Measurements from ENCODE around the gene EFHC1.
"Not testable (repeated sequence)": the region's sequence is repeated elsewhere in the genome, so short reads cannot be mapped to it uniquely, and the experiment has no call there.

The EFHC1 gene, protein sequence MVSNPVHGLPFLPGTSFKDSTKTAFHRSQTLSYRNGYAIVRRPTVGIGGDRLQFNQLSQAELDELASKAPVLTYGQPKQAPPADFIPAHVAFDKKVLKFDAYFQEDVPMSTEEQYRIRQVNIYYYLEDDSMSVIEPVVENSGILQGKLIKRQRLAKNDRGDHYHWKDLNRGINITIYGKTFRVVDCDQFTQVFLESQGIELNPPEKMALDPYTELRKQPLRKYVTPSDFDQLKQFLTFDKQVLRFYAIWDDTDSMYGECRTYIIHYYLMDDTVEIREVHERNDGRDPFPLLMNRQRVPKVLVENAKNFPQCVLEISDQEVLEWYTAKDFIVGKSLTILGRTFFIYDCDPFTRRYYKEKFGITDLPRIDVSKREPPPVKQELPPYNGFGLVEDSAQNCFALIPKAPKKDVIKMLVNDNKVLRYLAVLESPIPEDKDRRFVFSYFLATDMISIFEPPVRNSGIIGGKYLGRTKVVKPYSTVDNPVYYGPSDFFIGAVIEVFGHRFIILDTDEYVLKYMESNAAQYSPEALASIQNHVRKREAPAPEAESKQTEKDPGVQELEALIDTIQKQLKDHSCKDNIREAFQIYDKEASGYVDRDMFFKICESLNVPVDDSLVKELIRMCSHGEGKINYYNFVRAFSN

GRCh38 chr6:52419809-52420667 is at the start of gene EFHC1:
Gene EFHC1, plus strand, starts transcription at chr6:52420342. Its CDS starts 69 bp downstream, at chr6:52420411.
- peak; percentile 98 for DNase-seq (ENCODE audit: low read depth)

- no peak for DNase-seq (ENCODE audit: low read depth)
These were observed 48.4 kb upstream of the EFHC1 start for GRCh38 chr6:52371656-52372191.

DNA sequence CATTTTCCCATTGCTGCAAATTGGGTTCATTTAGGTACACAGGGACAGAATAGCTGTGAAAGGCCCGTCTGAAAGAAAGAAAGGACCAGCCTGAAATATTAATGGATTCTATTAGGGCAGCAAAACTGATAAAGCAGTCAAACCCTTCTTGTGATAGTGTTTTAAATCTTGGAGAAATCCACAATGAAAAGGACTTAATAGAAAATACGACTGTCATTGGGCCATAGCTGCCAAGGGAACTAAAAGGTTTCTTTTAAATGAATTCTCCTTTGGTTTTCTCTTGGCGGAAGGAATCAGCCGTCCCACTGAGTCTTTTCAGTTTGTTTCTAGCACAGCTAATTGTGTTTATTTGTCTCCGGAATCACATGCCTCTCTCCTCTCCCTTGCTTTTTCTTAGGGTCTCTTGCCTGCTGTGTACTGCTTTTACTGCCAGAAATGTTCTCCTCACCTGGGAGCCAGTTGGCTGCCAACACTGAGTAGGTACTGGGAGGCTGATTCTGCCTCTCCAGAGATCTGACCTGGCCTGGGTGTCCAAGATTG is 46.9 kb upstream of the EFHC1 start:
- DNase-seq (ENCODE audit: low read depth) = no peak

- no peak for DNase-seq (ENCODE audit: low read depth)
These were observed 45.9 kb upstream of the EFHC1 start for GRCh38 chr6:52374247-52374646.

DNA sequence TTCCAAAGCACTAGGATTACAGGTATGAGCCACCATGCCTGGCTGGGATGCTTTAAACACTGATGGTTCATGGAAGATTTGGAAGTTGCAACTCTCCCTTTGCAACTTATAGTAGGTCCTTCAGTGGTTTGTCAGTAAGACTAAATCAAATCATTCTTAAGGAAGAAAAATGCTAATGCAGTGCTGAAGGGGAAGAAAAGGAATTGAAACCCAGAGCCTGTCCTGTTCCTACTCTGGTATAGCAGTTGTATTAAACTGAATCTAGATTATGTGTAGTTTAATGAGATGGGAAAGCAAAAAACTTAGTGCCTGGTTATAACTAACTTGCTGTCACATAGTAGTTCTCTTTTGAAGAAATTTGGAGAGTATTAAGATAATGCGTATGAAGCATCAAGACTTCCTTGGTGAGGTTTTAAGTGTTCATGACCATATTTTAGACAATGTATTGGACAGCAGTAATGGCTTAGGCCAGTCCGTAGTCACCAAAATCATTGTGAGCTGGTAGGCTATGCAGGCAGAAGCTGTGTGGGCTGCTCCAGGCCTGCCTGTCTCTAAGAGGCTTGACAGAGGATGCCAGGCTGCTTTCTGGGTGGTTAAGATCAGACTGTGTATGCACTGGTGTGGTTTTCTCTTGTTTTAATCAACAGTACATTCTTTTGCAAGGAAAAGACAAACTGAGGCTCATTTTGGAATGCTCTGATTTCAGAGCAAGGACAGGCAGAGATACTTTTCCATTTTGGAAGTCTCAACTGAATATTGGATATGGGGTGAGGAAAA is 44.2 kb upstream of the EFHC1 start:
- no peak for DNase-seq (ENCODE audit: low read depth)

- no peak for DNase-seq (ENCODE audit: low read depth)
These were observed 43.4 kb upstream of the EFHC1 start for GRCh38 chr6:52376763-52377162.

DNA sequence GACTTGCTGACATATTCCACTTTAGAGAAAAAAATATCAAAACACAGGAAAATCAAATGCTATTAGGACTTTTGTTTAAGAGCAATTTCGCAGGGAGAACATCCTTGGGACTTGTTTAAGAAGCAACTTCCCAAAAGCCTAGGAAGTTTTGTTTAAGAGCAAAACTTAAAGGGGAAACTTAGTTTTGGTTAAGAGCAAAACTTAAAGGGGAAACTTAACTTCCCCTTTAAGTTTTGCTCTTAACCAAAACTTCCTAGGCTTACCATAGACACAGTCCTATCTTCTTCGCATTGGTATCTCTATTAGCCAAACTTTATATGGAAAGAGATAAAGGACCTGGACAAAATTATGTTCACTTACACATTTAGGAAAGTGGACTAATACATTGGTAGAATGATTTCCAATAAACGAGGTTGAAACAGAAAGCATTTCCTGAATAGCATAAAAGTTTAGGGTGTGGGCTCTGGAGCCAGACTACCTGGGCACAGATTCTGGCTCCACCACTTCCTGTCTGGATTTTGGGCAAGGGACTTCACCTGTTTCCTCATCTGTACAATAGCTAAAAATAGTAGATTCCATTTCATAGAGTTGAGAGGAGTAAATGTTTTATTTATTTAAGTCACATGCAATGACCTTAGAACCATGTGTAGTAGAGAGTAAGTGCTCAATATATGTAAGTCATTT is 42.5 kb upstream of the EFHC1 start:
- no peak for DNase-seq (ENCODE audit: low read depth)

DNA sequence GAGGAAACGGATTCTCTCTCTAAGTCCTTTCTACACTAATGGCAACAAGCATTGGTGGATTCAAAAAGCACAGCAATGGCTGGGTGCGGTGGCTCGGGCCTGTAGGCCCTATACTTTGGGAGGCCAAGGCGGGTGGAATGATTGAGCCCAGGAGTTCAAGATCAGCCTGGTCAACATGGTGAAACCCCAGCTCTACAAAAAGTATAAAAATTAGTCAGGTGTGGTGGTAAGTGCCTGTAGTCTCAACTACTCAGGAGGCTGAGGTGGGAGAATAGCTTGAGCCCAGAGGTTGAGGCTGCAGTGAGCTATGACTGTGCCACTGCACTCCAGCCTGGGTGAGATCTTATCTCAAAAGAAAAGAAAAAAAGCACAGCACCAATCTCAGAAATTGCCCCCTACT is 38.9 kb upstream of the EFHC1 start:
- DNase-seq (ENCODE audit: low read depth) = no peak

GRCh38 chr6:52384145-52384766 is 35.9 kb upstream of the EFHC1 start:
- DNase-seq (ENCODE audit: low read depth) = no peak

- no peak for DNase-seq (ENCODE audit: low read depth)
These were observed 35.1 kb upstream of the EFHC1 start for GRCh38 chr6:52385074-52385473.

DNA sequence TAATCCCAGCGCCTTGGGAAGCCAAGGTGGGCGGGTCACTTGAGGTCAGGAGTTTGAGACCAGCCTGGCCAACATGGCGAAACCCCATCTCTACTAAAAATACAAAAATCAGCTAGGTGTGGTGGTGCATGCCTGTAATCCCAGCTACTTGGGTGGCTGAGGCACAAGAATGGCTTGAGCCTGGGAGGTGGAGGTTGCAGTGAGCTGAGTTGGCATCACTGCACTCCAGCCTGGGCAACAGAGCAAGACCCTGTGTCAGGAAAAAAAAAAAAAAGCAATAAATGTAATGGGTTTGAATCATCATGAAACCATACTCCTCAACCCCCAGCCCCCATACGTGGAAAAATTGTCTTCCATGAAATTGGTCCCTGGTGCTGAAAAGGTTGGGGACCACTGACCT is 32.0 kb upstream of the EFHC1 start:
- not testable (repeated sequence) for DNase-seq (ENCODE audit: low read depth)

DNA sequence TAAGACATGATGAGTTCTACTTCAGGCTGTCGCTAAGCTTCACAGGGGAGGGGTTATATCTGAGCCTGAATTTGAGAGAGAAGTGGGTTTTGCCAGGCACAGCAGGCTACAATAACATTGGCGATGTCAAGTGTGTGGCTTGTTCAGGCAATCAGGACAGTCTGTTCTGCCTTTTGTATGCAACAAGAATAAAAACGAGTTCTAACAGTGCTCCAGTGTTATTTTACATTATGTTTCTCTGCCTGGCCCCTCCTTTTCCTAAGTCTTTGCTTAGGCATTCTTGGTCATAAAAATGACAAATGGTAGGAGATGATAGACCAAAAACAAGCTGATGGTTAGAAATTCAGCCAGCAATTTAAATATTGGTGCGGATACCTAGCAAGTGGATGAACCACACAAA is 31.4 kb upstream of the EFHC1 start:
- DNase-seq (ENCODE audit: low read depth) = no peak

DNA sequence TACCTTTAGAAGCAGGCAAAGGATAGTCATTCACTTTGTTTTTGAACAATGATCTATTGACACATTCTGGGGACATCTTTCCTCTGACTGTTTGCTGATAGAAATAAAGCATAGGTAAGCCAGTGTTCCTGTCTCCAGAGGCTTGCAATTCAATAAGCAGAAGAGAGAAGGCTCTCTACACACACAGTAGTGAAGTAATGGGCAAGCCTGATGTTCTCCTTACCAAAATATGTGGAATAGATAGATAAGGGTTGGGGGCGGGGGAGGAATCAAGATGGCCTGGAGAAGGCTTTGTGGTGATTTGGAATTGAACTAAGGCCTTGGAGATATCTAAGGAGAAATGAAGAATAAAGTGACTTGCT is 30.9 kb upstream of the EFHC1 start:
- DNase-seq (ENCODE audit: low read depth) = no peak

- DNase-seq (ENCODE audit: low read depth) = no peak
These were observed 30.3 kb upstream of the EFHC1 start for GRCh38 chr6:52389626-52390360.

DNA sequence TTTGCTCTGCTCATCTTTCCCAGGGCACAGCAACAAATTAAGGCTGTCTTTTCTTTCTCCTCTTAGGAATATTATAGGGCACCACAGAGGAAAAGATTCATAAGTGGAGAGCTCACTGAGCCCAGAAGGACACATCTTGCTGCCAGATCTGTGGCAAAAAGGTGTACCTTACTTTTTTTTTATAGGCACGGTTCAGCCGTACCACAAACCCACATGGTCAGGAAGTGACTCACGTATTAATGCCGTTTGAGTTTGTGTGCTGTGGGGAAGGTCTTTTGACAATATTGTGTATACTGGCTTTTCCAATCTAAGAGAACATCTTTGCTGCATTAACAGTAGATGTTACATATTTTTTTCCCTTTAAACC is 29.8 kb upstream of the EFHC1 start:
- DNase-seq (ENCODE audit: low read depth) = no peak

DNA sequence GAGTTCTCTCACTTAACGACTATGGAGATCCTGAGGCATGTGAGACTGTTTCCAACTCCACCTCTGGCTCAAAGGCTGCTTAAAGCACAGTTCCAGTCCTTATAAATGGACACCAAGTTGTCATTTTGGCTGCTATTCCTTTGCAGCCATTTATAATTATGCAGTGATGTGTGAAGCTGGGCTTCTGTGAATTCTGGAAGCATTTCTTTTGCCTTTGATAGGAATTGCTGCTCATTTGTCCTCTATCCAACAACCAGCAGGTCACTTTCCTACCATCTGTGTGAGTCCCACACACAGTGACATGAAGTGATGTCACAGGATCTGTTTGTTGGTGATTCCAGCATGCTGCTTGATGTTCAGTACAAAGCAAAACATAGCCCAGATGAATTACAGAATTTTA is 28.5 kb upstream of the EFHC1 start:
- DNase-seq (ENCODE audit: low read depth) = no peak

- no peak for DNase-seq (ENCODE audit: low read depth)
These were observed 27.2 kb upstream of the EFHC1 start for GRCh38 chr6:52392944-52393343.

DNA sequence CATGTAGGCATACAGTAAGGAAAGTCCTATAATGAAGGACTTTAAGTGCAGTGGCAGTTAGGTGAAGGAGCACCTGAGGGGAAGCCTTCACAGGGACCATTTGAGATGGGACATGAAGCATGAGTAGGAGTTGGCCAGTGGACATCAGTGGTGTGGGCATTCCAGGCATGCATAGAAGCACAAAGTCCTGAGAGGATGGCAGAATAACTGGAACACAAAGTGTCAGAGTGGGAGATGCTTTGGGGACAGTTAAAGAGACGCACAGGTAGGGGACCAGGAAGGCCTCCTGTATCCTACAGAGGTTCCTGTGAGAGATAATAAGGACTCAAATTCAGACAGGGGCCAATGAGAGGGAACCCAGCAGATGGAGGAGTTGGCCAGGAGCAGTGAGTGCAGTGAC is 26.4 kb upstream of the EFHC1 start:
- DNase-seq (ENCODE audit: low read depth) = no peak

DNA sequence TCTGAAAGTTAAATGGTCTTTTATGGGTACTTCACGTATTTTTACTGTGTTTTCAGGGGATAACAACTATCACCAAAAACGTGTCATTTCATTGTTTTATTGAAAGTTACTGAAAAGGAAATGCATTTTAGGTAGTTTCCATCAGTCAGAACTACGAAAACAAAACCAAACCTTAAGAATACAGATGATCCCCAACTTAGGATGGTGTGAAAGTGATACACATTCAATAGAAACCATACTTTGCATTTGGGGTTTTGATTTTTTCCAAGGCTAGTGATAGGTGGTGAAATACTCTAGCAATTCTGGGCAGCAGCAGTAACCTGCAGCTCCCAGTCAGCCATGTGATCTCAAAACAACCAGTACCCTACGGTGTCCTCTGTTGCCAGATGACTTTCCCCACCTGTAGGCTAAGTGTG is 25.9 kb upstream of the EFHC1 start:
- no peak for DNase-seq (ENCODE audit: low read depth)

DNA sequence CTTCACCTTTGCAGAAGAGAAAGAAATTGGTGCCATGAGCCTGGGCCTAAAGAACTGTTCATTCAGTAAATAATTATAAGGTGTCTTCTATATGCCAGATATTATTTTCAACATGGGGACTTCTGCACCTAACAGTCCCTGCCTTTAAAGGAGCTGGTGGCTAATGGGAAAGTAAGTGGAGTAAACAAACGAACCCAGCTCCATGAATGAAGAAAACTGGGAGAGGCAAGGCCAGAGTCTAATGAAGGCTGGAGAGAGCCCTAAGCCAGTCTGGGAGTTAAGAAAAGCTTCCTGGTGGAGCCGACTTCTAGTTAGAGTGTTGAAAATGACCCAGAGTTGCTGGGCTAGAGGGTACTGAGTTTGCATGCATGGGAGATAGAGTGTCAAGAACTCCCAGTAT is 24.2 kb upstream of the EFHC1 start:
- DNase-seq (ENCODE audit: low read depth) = no peak

Data from fibroblast of gingiva (primary cell).